Common myeloid progenitor, CD34-positive (primary cell): ENCODE results near the gene ITPKB.

ENCODE experiments used
- CTCF ChIA-PET: fragments of 350-600 bp; sonication (Branson Sonifier 250); formaldehyde crosslinking; loops from one replicate; lab custom pipeline; 2021; ENCODE audit warnings: antibody characterized with exemption; lab: Charles Lee
- POLR2A ChIA-PET: fragments of 350-600 bp; sonication (Branson Sonifier 250); formaldehyde crosslinking; loops from one replicate; lab custom pipeline; 2021; ENCODE audit warnings: antibody characterized with exemption; lab: Charles Lee
- DNase-seq, 3 donors: peaks; one replicate each; pipeline versions ENCODE4 v3.0.0 to v3.0.0-alpha.2; 2013
- H3K27ac ChIP-seq, 2 experiments: 1 replicate in 1 of 2; 2 replicates in 1 of 2; pipeline ENCODE4 v1.7.0; 2013; ENCODE audit warnings: inconsistent platforms in 2 of 2, low read length in 2 of 2, mild to moderate bottlenecking in 2 of 2, low read depth in 1 of 2, moderate library complexity in 1 of 2; ENCODE audit not compliant: severe bottlenecking in 2 of 2, insufficient read depth in 1 of 2, poor library complexity in 1 of 2
- H3K27me3 ChIP-seq, 5 experiments: replicated peaks in 2 of 5; 1 replicate in 3 of 5; 2 replicates in 2 of 5; pipeline versions ENCODE4 v1.6.1 to v1.7.0; 2013; ENCODE audit warnings: low read length in 4 of 5, mild to moderate bottlenecking in 2 of 5, moderate library complexity in 2 of 5, inconsistent platforms in 1 of 5; ENCODE audit not compliant: insufficient read depth in 5 of 5, control insufficient read depth in 4 of 5
- H3K36me3 ChIP-seq, 4 experiments: 1 replicate in 2 of 4; 2 replicates in 2 of 4; pipeline versions ENCODE4 v1.6.1 to v1.7.0; 2013; ENCODE audit warnings: low read length in 3 of 4, control low read depth in 1 of 4, mild to moderate bottlenecking in 1 of 4; ENCODE audit not compliant: control insufficient read depth in 4 of 4, insufficient read depth in 4 of 4
- H3K4me1 ChIP-seq, 4 experiments: 1 replicate in 3 of 4; 2 replicates in 1 of 4; pipeline versions ENCODE4 v1.6.1 to v1.7.1; 2013; ENCODE audit warnings: low read length in 3 of 4, mild to moderate bottlenecking in 3 of 4, control low read depth in 1 of 4, inconsistent platforms in 1 of 4, moderate library complexity in 1 of 4; ENCODE audit not compliant: control insufficient read depth in 4 of 4, insufficient read depth in 4 of 4; ENCODE audit errors: control extremely low read depth in 1 of 4
- H3K4me3 ChIP-seq, 7 experiments: 1 replicate in 4 of 7; 2 replicates in 3 of 7; pipeline versions ENCODE4 v1.5.1 to v1.7.0; 2013; ENCODE audit warnings: mild to moderate bottlenecking in 7 of 7, low read length in 6 of 7, moderate library complexity in 6 of 7, inconsistent platforms in 2 of 7, low read depth in 2 of 7, control low read depth in 1 of 7; ENCODE audit not compliant: insufficient read depth in 4 of 7, control insufficient read depth in 1 of 7; ENCODE audit errors: extremely low read depth in 1 of 7
- H3K9me3 ChIP-seq, 5 experiments: 1 replicate in 4 of 5; 2 replicates in 1 of 5; pipeline versions ENCODE4 v1.6.1 to v1.7.1; 2013; ENCODE audit warnings: low read length in 4 of 5, mild to moderate bottlenecking in 2 of 5, inconsistent platforms in 1 of 5, low read depth in 1 of 5, moderate library complexity in 1 of 5; ENCODE audit not compliant: control insufficient read depth in 4 of 5, insufficient read depth in 2 of 5; ENCODE audit errors: control extremely low read depth in 1 of 5
- WGBS: methylation state at CpG from one replicate; pipeline ENCODE4 v1.1.5; 2013; ENCODE audit not compliant: insufficient coverage; 5-methylcytosine and 5-hydroxymethylcytosine counted together

The ITPKB gene

GRCh38 chr1:226608699-226609505, 130.2 kb downstream of the ITPKB start:
- Histone ChIP-seq H3K4me1 (no peaks in the 10 kb centered on the region), H3K4me3 (no peak overlapping the region), H3K36me3 (no peaks in the 10 kb centered on the region), H3K27ac (no peak overlapping the region), H3K9me3 (no peaks in the 10 kb centered on the region), H3K27me3 (peaks cover 0 to 2% (median 0%) of the 10 kb centered on the region in 5 experiments)
- 60% methylated on average over 15 of the region's 18 CpGs for WGBS
- CTCF ChIA-PET = interaction anchor here (0.6 to 4.7 kb wide), 12 partner anchors 15 to 833 kb away, joined by 3 to 19 read pairs (median 3); no protein-coding TSS in a partner anchor
- DNase-seq = peak; percentile 78 to 89 (median 82)
- POLR2A ChIA-PET = interaction anchor here (0.7 kb wide), 1 partner anchor 184 kb away, joined by 3 read pairs; no protein-coding TSS in a partner anchor

DNA sequence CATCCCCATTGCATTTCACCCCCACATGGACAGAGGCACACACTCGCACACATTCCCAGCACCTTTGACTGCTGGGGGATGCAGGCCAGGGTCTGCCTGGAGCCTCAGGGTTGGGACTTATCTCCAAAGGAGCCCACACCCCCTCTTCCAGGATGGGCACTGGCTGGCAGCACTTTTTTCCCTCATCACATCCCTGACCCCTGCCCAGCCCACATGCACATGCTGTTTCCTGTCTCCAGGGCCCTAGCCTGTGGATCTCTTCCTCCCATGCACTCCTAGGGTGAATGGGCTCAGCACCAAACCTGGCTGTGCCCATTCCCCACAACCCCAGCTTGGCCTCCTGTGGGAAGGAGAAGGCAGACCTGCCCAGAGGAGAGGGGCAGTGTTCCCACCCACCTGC, 131.3 kb downstream of the ITPKB start:
- ChIA-PET CTCF (interaction anchor here (0.9 to 4.7 kb wide), 6 partner anchors 16 to 183 kb away, joined by 3 to 19 read pairs (median 4); partner anchors contain the start of gene STUM), POLR2A (no interaction called here)
- Histone ChIP-seq H3K4me3 (no peak overlapping the region), H3K9me3 (no peaks in the 10 kb centered on the region), H3K36me3 (no peaks in the 10 kb centered on the region), H3K4me1 (no peaks in the 10 kb centered on the region), H3K27me3 (peaks cover 0 to 2% (median 0%) of the 10 kb centered on the region in 5 experiments), H3K27ac (no peak overlapping the region)
- 100% methylated on average over 1 of the region's 1 CpG for WGBS
- DNase-seq = no peak

DNA sequence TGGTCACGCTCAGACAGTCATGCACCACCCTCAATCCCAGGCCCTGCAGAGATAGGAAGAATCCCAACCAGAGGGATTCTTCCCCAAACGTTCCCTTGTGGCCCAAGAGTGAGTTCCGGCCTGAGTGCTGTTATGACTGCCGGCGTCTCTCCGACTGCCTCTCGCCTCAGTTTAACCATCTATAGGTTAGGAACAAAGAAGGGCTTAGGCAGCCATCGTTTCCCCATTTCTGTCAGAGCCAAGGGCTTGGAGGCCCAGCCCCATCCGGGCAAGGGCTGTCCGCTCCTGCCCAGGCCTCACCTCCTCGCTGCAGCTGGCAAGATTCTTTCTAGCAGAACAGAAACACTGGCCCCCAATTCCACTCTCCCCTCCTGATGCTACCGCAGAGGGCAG, 131.8 kb downstream of the ITPKB start:
- no peak overlapping the region for H3K4me3 ChIP-seq
- H3K27me3 ChIP-seq = peaks cover 0 to 2% (median 0%) of the 10 kb centered on the region in 5 experiments
- ChIA-PET CTCF (interaction anchor here (0.8 to 4.7 kb wide), 11 partner anchors 17 to 182 kb away, joined by 3 to 19 read pairs (median 4); partner anchors contain the start of gene STUM), POLR2A (no interaction called here)
- no peak for DNase-seq
- H3K4me1 ChIP-seq = no peaks in the 10 kb centered on the region
- H3K27ac ChIP-seq = no peak overlapping the region
- no peaks in the 10 kb centered on the region for H3K9me3 ChIP-seq
- WGBS = 98% methylated on average over 12 of the region's 12 CpGs
- H3K36me3 ChIP-seq = no peaks in the 10 kb centered on the region

DNA sequence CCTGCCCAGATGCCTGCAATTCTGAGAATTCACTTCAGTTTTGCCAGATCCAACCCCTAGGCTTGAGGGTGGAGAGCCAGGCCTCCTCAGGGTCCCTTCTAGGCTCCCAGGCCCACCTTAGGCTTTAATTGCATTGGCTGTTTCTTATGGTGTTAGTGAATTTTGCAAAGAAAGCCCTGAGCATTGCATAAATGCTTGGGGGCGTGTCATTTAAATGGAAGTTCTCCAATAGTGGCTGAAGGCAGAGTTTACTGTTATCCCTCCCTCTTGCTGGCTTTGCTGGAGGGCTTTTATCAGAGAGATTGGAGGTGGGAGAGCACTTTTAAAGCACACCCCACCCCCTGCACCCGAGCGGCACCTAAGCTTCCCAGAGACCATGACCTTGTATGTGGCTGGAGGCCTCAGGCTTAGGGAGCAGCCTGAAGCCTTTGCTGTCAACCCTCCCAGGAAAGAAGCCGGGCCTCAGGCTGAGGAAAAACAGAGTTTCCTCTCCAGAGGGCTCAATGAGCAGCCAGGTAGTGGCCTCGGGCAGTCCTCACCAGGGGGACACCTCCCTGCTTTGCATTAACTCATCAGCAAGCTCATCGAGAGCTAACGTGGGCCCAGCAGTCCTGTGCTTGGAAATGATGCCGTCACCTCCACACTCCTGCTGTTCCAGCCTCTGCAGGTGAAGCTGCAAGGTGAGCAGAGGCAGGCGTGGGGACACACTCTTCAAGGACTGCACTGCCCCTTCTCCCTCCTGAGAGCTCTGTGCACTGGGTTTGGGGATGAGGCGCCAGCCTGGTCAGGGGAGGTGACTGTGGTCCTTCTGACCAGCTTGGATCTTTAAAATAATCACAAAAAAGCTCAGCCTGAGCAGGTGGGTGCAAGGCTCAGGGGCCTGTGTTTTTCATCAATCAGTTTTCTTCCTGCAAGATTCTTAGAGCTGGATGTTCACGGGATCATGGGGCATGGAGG, 132.5 kb downstream of the ITPKB start:
- CTCF ChIA-PET = interaction anchor here (0.8 to 4.7 kb wide), 13 partner anchors 7 to 181 kb away, joined by 3 to 19 read pairs (median 4); partner anchors contain the start of gene STUM
- Histone ChIP-seq H3K9me3 (no peaks in the 10 kb centered on the region), H3K4me1 (no peaks in the 10 kb centered on the region), H3K27ac (no peak overlapping the region), H3K36me3 (no peaks in the 10 kb centered on the region), H3K27me3 (peaks cover 0 to 2% (median 0%) of the 10 kb centered on the region in 5 experiments), H3K4me3 (no peak overlapping the region)
- POLR2A ChIA-PET = no interaction called here
- no peak for DNase-seq
- WGBS = 90% methylated on average over 10 of the region's 11 CpGs

- no peaks in the 10 kb centered on the region for H3K4me1 ChIP-seq
- H3K36me3 ChIP-seq = no peaks in the 10 kb centered on the region
- ChIA-PET POLR2A (no interaction called here), CTCF (interaction anchor here (0.6 to 4.7 kb wide), 11 partner anchors 7 to 264 kb away, joined by 3 to 19 read pairs (median 4); no protein-coding TSS in a partner anchor)
- peaks cover 0 to 2% (median 0%) of the 10 kb centered on the region in 5 experiments for H3K27me3 ChIP-seq
- H3K27ac ChIP-seq = no peak overlapping the region
- 93% methylated on average over 5 of the region's 9 CpGs for WGBS
- no peaks in the 10 kb centered on the region for H3K9me3 ChIP-seq
- no peak overlapping the region for H3K4me3 ChIP-seq
- no peak for DNase-seq
These were observed 133.6 kb downstream of the ITPKB start for GRCh38 chr1:226605318-226605950.

GRCh38 chr1:226604560-226605317, 134.3 kb downstream of the ITPKB start:
- Histone ChIP-seq H3K9me3 (no peaks in the 10 kb centered on the region), H3K36me3 (no peaks in the 10 kb centered on the region), H3K4me3 (no peak overlapping the region), H3K27ac (no peak overlapping the region), H3K27me3 (peaks cover 0 to 2% (median 0%) of the 10 kb centered on the region in 5 experiments), H3K4me1 (no peaks in the 10 kb centered on the region)
- CTCF ChIA-PET = interaction anchor here (0.6 to 2.2 kb wide), 11 partner anchors 8 to 263 kb away, joined by 3 to 6 read pairs (median 3); no protein-coding TSS in a partner anchor
- DNase-seq = no peak
- 100% methylated on average over 7 of the region's 9 CpGs for WGBS
- POLR2A ChIA-PET = no interaction called here
